GM21526 (cell line): Measurements from ENCODE around the gene PRKCA.

ENCODE experiments used
- ATAC-seq: cut with Tn5 transposase; IDR thresholded peaks from one replicate; pipeline ENCODE4 v1.9.1; 2021; ENCODE audit warnings: moderate library complexity; ENCODE audit not compliant: unreplicated experiment, low FRiP score

PRKCA gene

GRCh38 chr17:66661411-66662256, 359.2 kb downstream of the PRKCA start:
- no peak for ATAC-seq

GRCh38 chr17:66662496-66662895, 360.1 kb downstream of the PRKCA start:
- ATAC-seq, result no peak

GRCh38 chr17:66663041-66663606, 360.7 kb downstream of the PRKCA start:
- no peak for ATAC-seq

- no peak for ATAC-seq
Measured at GRCh38 chr17:66664336-66664735, 361.9 kb downstream of the PRKCA start.

GRCh38 chr17:66665194-66665593, 362.8 kb downstream of the PRKCA start:
- ATAC-seq, result no peak

GRCh38 chr17:66667090-66667489, 364.7 kb downstream of the PRKCA start:
- ATAC-seq, result no peak

GRCh38 chr17:66667491-66668030, 365.1 kb downstream of the PRKCA start:
- no peak for ATAC-seq

- no peak for ATAC-seq
Measured at GRCh38 chr17:66670206-66670605, 367.8 kb downstream of the PRKCA start.

- ATAC-seq, result no peak
Measured at GRCh38 chr17:66671156-66671555, 368.7 kb downstream of the PRKCA start.

GRCh38 chr17:66673668-66674276, 371.4 kb downstream of the PRKCA start:
- ATAC-seq, result no peak

- ATAC-seq, result no peak
Measured at GRCh38 chr17:66675273-66675990, 373.0 kb downstream of the PRKCA start.

- ATAC-seq, result no peak
Measured at GRCh38 chr17:66675991-66676371, 373.6 kb downstream of the PRKCA start.

- no peak for ATAC-seq
Measured at GRCh38 chr17:66676421-66676820, 374.0 kb downstream of the PRKCA start.

- no peak for ATAC-seq
Measured at GRCh38 chr17:66677201-66677981, 375.0 kb downstream of the PRKCA start.

- no peak for ATAC-seq
Measured at GRCh38 chr17:66678061-66678460, 375.6 kb downstream of the PRKCA start.

- ATAC-seq, result no peak
Measured at GRCh38 chr17:66678827-66679226, 376.4 kb downstream of the PRKCA start.

- no peak for ATAC-seq
Measured at GRCh38 chr17:66679631-66680517, 377.5 kb downstream of the PRKCA start.

GRCh38 chr17:66682283-66682682, 379.9 kb downstream of the PRKCA start:
- ATAC-seq, result no peak

GRCh38 chr17:66684261-66684660, 381.8 kb downstream of the PRKCA start:
- no peak for ATAC-seq
